H54 (cell line): ENCODE results near the gene SH3RF3.

Source experiments
- DNase-seq: peaks from one replicate; pipeline ENCODE4 v3.0.0; 2011; ENCODE audit warnings: low spot score, mixed read lengths; ENCODE audit not compliant: insufficient read length
- FAIRE-seq: peaks from 3 replicates; lab custom pipeline; 2011; peaks lifted over from hg19 to GRCh38; lab: Jason Lieb, UNC
- POLR2A ChIP-seq: IDR thresholded peaks from 2 replicates; pipeline ENCODE4 v1.6.1; 2011; ENCODE audit warnings: low read depth, mild to moderate bottlenecking, low read length

The SH3RF3 gene

GRCh38 chr2:109499566-109499965 lies 370.6 kb downstream of the SH3RF3 start:
- TF ChIP-seq POLR2A, result no peak
- DNase-seq (no peak), FAIRE-seq (no peak)

DNA sequence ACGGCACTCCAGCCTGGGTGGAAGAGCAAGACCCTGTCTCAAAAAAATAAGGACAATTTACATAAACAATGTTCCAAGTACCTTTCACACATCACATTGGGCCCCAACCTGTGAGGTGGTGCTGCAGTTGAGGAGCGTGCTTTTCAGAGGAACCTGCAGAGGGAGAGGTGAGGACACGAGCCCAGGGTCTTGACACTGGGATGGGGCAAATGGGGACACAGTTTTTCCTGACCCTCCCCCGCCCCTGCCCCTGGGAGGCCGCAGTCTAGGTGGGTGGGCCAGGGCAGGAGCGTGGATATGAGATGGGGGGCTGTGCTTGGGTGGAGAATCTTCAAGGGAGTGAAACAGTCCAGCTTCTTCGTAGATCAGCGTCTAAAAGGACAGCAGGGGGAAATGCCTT lies 371.9 kb downstream of the SH3RF3 start:
- no peak for TF ChIP-seq POLR2A
- DNase-seq (no peak), FAIRE-seq (no peak)

DNA sequence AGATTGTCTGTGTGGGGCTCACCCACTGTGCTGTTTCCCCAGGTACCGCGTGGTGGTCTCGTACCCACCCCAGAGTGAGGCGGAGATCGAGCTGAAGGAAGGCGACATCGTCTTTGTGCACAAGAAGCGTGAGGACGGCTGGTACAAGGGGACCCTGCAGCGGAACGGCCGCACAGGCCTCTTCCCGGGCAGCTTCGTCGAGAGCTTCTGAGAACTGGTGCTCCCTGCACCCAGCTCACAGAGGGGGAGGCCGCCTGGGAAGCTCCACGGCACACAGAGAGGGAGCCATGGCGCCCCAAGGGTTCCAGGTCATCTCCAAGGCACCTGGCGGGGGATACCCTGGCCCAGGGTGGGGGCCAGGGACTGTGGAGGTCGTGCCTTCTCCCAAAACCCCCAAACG lies 372.5 kb downstream of the SH3RF3 start:
- TF ChIP-seq POLR2A, result no peak
- FAIRE-seq (no peak), DNase-seq (no peak)

DNA sequence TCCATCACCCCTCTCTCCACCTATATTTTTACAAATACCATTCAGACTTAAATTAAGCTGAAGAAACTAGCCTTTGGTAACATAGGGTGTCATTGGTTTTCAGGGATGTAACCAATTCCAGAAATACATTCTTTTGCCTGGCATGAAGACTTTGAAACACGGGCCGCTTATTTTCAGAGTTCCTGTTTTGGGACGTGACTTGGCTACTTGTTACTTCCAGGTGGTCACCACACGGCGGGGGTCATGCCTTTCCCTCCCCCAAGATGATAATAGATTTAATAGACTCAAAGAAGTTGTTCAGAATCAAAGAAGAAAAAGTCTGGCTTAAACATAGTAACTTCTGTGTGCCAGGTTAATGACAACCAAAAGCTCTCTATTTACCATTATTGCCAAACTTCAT lies 374.2 kb downstream of the SH3RF3 start:
- no peak for FAIRE-seq
- no peak for DNase-seq
- TF ChIP-seq POLR2A, result no peak

GRCh38 chr2:109507217-109507616 lies 378.2 kb downstream of the SH3RF3 start:
- FAIRE-seq (no peak), DNase-seq (no peak)
- TF ChIP-seq POLR2A, result no peak

GRCh38 chr2:109507828-109508227 lies 378.8 kb downstream of the SH3RF3 start:
- DNase-seq (no peak), FAIRE-seq (no peak)
- TF ChIP-seq POLR2A, result no peak

- FAIRE-seq, result no peak
- TF ChIP-seq POLR2A, result no peak
- no peak for DNase-seq
Observed at GRCh38 chr2:109508556-109508955, 379.6 kb downstream of the SH3RF3 start.

- no peak for TF ChIP-seq POLR2A
- DNase-seq (peak; percentile 82), FAIRE-seq (no peak)
Observed at GRCh38 chr2:109510136-109511028, 381.4 kb downstream of the SH3RF3 start.

- no peak for TF ChIP-seq POLR2A
- FAIRE-seq, result no peak
- DNase-seq, result no peak
Observed at GRCh38 chr2:109511168-109511567, 382.2 kb downstream of the SH3RF3 start.

GRCh38 chr2:109512076-109512475 lies 383.1 kb downstream of the SH3RF3 start:
- no peak for DNase-seq
- FAIRE-seq, result no peak
- TF ChIP-seq POLR2A, result no peak

GRCh38 chr2:109513230-109513629 lies 384.2 kb downstream of the SH3RF3 start:
- no peak for FAIRE-seq
- no peak for TF ChIP-seq POLR2A
- DNase-seq, result no peak

GRCh38 chr2:109513749-109514588 lies 385.0 kb downstream of the SH3RF3 start:
- no peak for TF ChIP-seq POLR2A
- no peak for FAIRE-seq
- peak; percentile 82 for DNase-seq

- no peak for TF ChIP-seq POLR2A
- FAIRE-seq, result no peak
- no peak for DNase-seq
Observed at GRCh38 chr2:109514857-109515256, 385.9 kb downstream of the SH3RF3 start.

GRCh38 chr2:109516445-109517117 lies 387.6 kb downstream of the SH3RF3 start:
- TF ChIP-seq POLR2A, result no peak
- peak; percentile 94 for DNase-seq
- FAIRE-seq, result no peak
